ENCODE measurements around the gene ZFX. TPM values are rescaled to one million over a fixed set of nuclear protein-coding genes. Genes with fewer than 3 reads are reported as not detected.

The ZFX gene
- total RNA-seq, 1 experiment from 2014 or later = 63.9 TPM

GRCh38 chrX:24225265-24225664, 75.7 kb downstream of the ZFX start:
- peaks cover 11% of the 10 kb centered on the region for H3K9me3 ChIP-seq (ENCODE audit: low read depth, low read length, poor library complexity, severe bottlenecking)
- no peak for DNase-seq (ENCODE audit: low spot score)
- intact Hi-C loops (cut with micrococcal nuclease; ENCODE audit: unreplicated experiment) = no loop called here
- H3K27ac ChIP-seq (ENCODE audit: low read depth, low read length, poor library complexity, severe bottlenecking) = no peak overlapping the region
- CTCF ChIA-PET = no interaction called here
- POLR2A ChIA-PET (ENCODE audit: low non-redundant PET) = no interaction called here
- H3K4me1 ChIP-seq (ENCODE audit: insufficient read depth, low read length, poor library complexity, severe bottlenecking) = no peaks in the 10 kb centered on the region
- TF ChIP-seq EZH2 (IDR thresholded peaks at IDR 0.05; ENCODE audit: borderline replicate concordance, low read depth, low read length, poor library complexity, severe bottlenecking) = no peak
- BruUV-seq (replicated peaks) = no TSS peak
- H3K27me3 ChIP-seq (replicated peaks; ENCODE audit: insufficient read depth, low read depth, low read length, poor library complexity) = no peaks in the 10 kb centered on the region
- no peak overlapping the region for H3K4me3 ChIP-seq (ENCODE audit: low read depth, low read length, poor library complexity, severe bottlenecking)
- H3K36me3 ChIP-seq (ENCODE audit: insufficient read depth, low read length, poor library complexity, severe bottlenecking) = no peaks in the 10 kb centered on the region

- intact Hi-C loops (cut with micrococcal nuclease; ENCODE audit: unreplicated experiment) = no loop called here
- no peak for TF ChIP-seq CTCF (conservative IDR thresholded peaks at IDR 0.05; ENCODE audit: low read depth, low read length)
- TF ChIP-seq EZH2 (IDR thresholded peaks at IDR 0.05; ENCODE audit: borderline replicate concordance, low read depth, low read length, poor library complexity, severe bottlenecking) = no peak
- H3K4me1 ChIP-seq (ENCODE audit: insufficient read depth, low read length, poor library complexity, severe bottlenecking) = peaks cover 3% of the 10 kb centered on the region
- no peaks in the 10 kb centered on the region for H3K27me3 ChIP-seq (replicated peaks; ENCODE audit: insufficient read depth, low read depth, low read length, poor library complexity)
- H3K36me3 ChIP-seq (ENCODE audit: insufficient read depth, low read length, poor library complexity, severe bottlenecking) = no peaks in the 10 kb centered on the region
- ChIA-PET CTCF (no interaction called here), POLR2A (ENCODE audit: low non-redundant PET) (no interaction called here)
- no peak for DNase-seq (ENCODE audit: low spot score)
- peaks cover 11% of the 10 kb centered on the region for H3K9me3 ChIP-seq (ENCODE audit: low read depth, low read length, poor library complexity, severe bottlenecking)
- no peak overlapping the region for H3K27ac ChIP-seq (ENCODE audit: low read depth, low read length, poor library complexity, severe bottlenecking)
- BruUV-seq (replicated peaks) = no TSS peak
- H3K4me3 ChIP-seq (ENCODE audit: low read depth, low read length, poor library complexity, severe bottlenecking) = no peak overlapping the region
These were observed 76.6 kb downstream of the ZFX start for GRCh38 chrX:24226176-24226575.

- no peaks in the 10 kb centered on the region for H3K36me3 ChIP-seq (ENCODE audit: insufficient read depth, low read length, poor library complexity, severe bottlenecking)
- H3K27me3 ChIP-seq (replicated peaks; ENCODE audit: insufficient read depth, low read depth, low read length, poor library complexity) = peaks cover 7% of the 10 kb centered on the region
- H3K9me3 ChIP-seq (ENCODE audit: low read depth, low read length, poor library complexity, severe bottlenecking) = peaks cover 11% of the 10 kb centered on the region
- TF ChIP-seq EZH2 (IDR thresholded peaks at IDR 0.05; ENCODE audit: borderline replicate concordance, low read depth, low read length, poor library complexity, severe bottlenecking) (no peak), CTCF (conservative IDR thresholded peaks at IDR 0.05; ENCODE audit: low read depth, low read length) (no peak)
- H3K4me1 ChIP-seq (ENCODE audit: insufficient read depth, low read length, poor library complexity, severe bottlenecking) = peaks cover 10% of the 10 kb centered on the region
- no TSS peak for BruUV-seq (replicated peaks)
- DNase-seq (ENCODE audit: low spot score) = no peak
- ChIA-PET POLR2A (ENCODE audit: low non-redundant PET) (no interaction called here), CTCF (no interaction called here)
- intact Hi-C loops (cut with micrococcal nuclease; ENCODE audit: unreplicated experiment) = no loop called here
- no peak overlapping the region for H3K4me3 ChIP-seq (ENCODE audit: low read depth, low read length, poor library complexity, severe bottlenecking)
- H3K27ac ChIP-seq (ENCODE audit: low read depth, low read length, poor library complexity, severe bottlenecking) = no peak overlapping the region
These were observed 79.1 kb downstream of the ZFX start for GRCh38 chrX:24228596-24228995.

GRCh38 chrX:24229400-24229879, 79.9 kb downstream of the ZFX start:
- Histone ChIP-seq H3K27ac (ENCODE audit: low read depth, low read length, poor library complexity, severe bottlenecking) (no peak overlapping the region), H3K27me3 (replicated peaks; ENCODE audit: insufficient read depth, low read depth, low read length, poor library complexity) (peaks cover 10% of the 10 kb centered on the region), H3K4me1 (ENCODE audit: insufficient read depth, low read length, poor library complexity, severe bottlenecking) (peaks cover 10% of the 10 kb centered on the region), H3K9me3 (ENCODE audit: low read depth, low read length, poor library complexity, severe bottlenecking) (peaks cover 11% of the 10 kb centered on the region), H3K4me3 (ENCODE audit: low read depth, low read length, poor library complexity, severe bottlenecking) (no peak overlapping the region), H3K36me3 (ENCODE audit: insufficient read depth, low read length, poor library complexity, severe bottlenecking) (no peaks in the 10 kb centered on the region)
- ChIA-PET POLR2A (ENCODE audit: low non-redundant PET) (no interaction called here), CTCF (no interaction called here)
- no TSS peak for BruUV-seq (replicated peaks)
- TF ChIP-seq EZH2 (IDR thresholded peaks at IDR 0.05; ENCODE audit: borderline replicate concordance, low read depth, low read length, poor library complexity, severe bottlenecking) = no peak
- TF ChIP-seq CTCF (conservative IDR thresholded peaks at IDR 0.05; ENCODE audit: low read depth, low read length) = no peak
- no peak for DNase-seq (ENCODE audit: low spot score)
- intact Hi-C loops (cut with micrococcal nuclease; ENCODE audit: unreplicated experiment) = no loop called here
